GM23338 (cell line): Measurements from ENCODE around the gene GRXCR2. TPM values are rescaled to one million over a fixed set of nuclear protein-coding genes. Genes with fewer than 3 reads are reported as not detected.

ENCODE experiments used
- ATAC-seq: fragments of 200-7000 bp; cut with Tn5 transposase; 3 replicates; pipeline ENCODE4 v1.9.1; 2020
- DNase-seq: peaks from one replicate; pipeline ENCODE4 v3.0.0-alpha.2; 2015; ENCODE audit warnings: low spot score
- H2AFZ ChIP-seq: fragments of 200-600 bp; sonication (generic); 2 replicates; pipeline ENCODE4 v1.8.0; 2016; ENCODE audit warnings: antibody characterized with exemption, mild to moderate bottlenecking, moderate library complexity
- H3F3A ChIP-seq: fragments of 200-600 bp; sonication (generic); replicated peaks from 2 replicates; pipeline ENCODE4 v1.8.0; 2017; ENCODE audit warnings: antibody characterized with exemption, mixed run types, low read depth
- H3K27ac ChIP-seq: fragments of 200-600 bp; sonication (generic); 2 replicates; pipeline ENCODE4 v1.6.1; 2016; ENCODE audit warnings: low read depth
- H3K27me3 ChIP-seq: fragments of 200-600 bp; sonication (generic); 2 replicates; pipeline ENCODE4 v1.8.0; 2016; ENCODE audit warnings: mild to moderate bottlenecking, mixed run types, moderate library complexity; ENCODE audit not compliant: insufficient read depth
- H3K36me3 ChIP-seq: fragments of 200-600 bp; sonication (generic); 2 replicates; pipeline ENCODE4 v1.8.0; 2016; ENCODE audit warnings: mild to moderate bottlenecking; ENCODE audit not compliant: insufficient read depth
- H3K4me1 ChIP-seq: fragments of 200-600 bp; sonication (generic); 2 replicates; pipeline ENCODE4 v1.8.0; 2016; ENCODE audit warnings: mild to moderate bottlenecking, moderate library complexity; ENCODE audit not compliant: insufficient read depth
- H3K4me2 ChIP-seq: fragments of 200-600 bp; sonication (generic); 2 replicates; pipeline ENCODE4 v1.7.1; 2017; ENCODE audit warnings: mixed run types
- H3K4me3 ChIP-seq: fragments of 200-600 bp; sonication (generic); 2 replicates; pipeline ENCODE4 v1.6.1; 2016; ENCODE audit warnings: mixed run types
- H3K79me2 ChIP-seq: fragments of 200-600 bp; sonication (generic); replicated peaks from 2 replicates; pipeline ENCODE4 v1.8.0; 2017; ENCODE audit warnings: mild to moderate bottlenecking; ENCODE audit not compliant: insufficient read depth
- H3K9me2 ChIP-seq: fragments of 200-600 bp; sonication (generic); 2 replicates; pipeline ENCODE4 v1.8.0; 2017; ENCODE audit not compliant: insufficient read depth
- H4K20me1 ChIP-seq: fragments of 200-600 bp; sonication (generic); replicated peaks from 2 replicates; pipeline ENCODE4 v1.8.0; 2017; ENCODE audit warnings: mild to moderate bottlenecking; ENCODE audit not compliant: insufficient read depth
- H3K27ac Mint-ChIP-seq: 2 replicates; pipeline ENCODE4 v1.8.0; 2020; ENCODE audit warnings: inconsistent platforms, mild to moderate bottlenecking, moderate library complexity, mixed read lengths
- H3K27me3 Mint-ChIP-seq: 3 replicates; pipeline ENCODE4 v1.8.0; 2022; ENCODE audit warnings: low read depth, mild to moderate bottlenecking, moderate library complexity, mixed read lengths, inconsistent platforms; ENCODE audit not compliant: insufficient read depth, poor library complexity
- H3K36me3 Mint-ChIP-seq: 3 replicates; pipeline ENCODE4 v1.8.0; 2021; ENCODE audit warnings: low read depth, mild to moderate bottlenecking, inconsistent platforms, moderate library complexity, mixed read lengths
- H3K4me1 Mint-ChIP-seq: 3 replicates; pipeline ENCODE4 v1.8.0; 2020; ENCODE audit warnings: mild to moderate bottlenecking, inconsistent platforms, mixed read lengths
- H3K4me3 Mint-ChIP-seq: 3 replicates; pipeline ENCODE4 v1.8.0; 2021; ENCODE audit warnings: moderate library complexity, mild to moderate bottlenecking, inconsistent platforms, mixed read lengths
- H3K9me3 Mint-ChIP-seq: 3 replicates; pipeline ENCODE4 v1.8.0; 2020; ENCODE audit warnings: moderate library complexity, mild to moderate bottlenecking, inconsistent platforms, mixed read lengths
- CREB1 ChIP-seq: fragments of 250-450 bp; sonication (Bioruptor Pico); IDR thresholded peaks from 2 replicates; pipeline ENCODE4 v1.5.0; 2020; ENCODE audit warnings: low read depth, mild to moderate bottlenecking, moderate library complexity
- EZH2 ChIP-seq: fragments of 200-600 bp; sonication (generic); IDR thresholded peaks from one replicate; pipeline ENCODE4 v1.8.0; 2017; ENCODE audit warnings: antibody characterized with exemption, mild to moderate bottlenecking, low read depth; ENCODE audit not compliant: unreplicated experiment
- EZH2phosphoT487 ChIP-seq: fragments of 200-600 bp; sonication (generic); IDR thresholded peaks from one replicate; pipeline ENCODE4 v1.8.1; 2018; ENCODE audit warnings: antibody characterized with exemption; ENCODE audit not compliant: unreplicated experiment
- JUNB ChIP-seq: IDR thresholded peaks from one replicate; pipeline ENCODE4 v1.6.1; 2016; ENCODE audit warnings: antibody characterized with exemption; ENCODE audit not compliant: unreplicated experiment
- NANOG ChIP-seq: IDR thresholded peaks from 2 replicates; pipeline ENCODE4 v1.6.1; 2016; ENCODE audit warnings: antibody characterized with exemption, borderline replicate concordance
- POLR2AphosphoS5 ChIP-seq: IDR thresholded peaks from 2 replicates; pipeline ENCODE4 v1.6.1; 2016; ENCODE audit warnings: antibody characterized with exemption, low read depth
- STAT1 ChIP-seq: IDR thresholded peaks from one replicate; pipeline ENCODE4 v1.6.1; 2016; ENCODE audit warnings: antibody characterized with exemption; ENCODE audit not compliant: unreplicated experiment
- ZNF114 ChIP-seq: fragments of 250-450 bp; sonication (Bioruptor Pico); IDR thresholded peaks from 2 replicates; pipeline ENCODE4 v1.5.0; 2020; ENCODE audit warnings: mild to moderate bottlenecking, moderate library complexity
- ZNF331 ChIP-seq: fragments of 250-450 bp; sonication (Bioruptor Pico); IDR thresholded peaks from 2 replicates; pipeline ENCODE4 v1.5.0; 2020; ENCODE audit warnings: low read depth, mild to moderate bottlenecking, moderate library complexity
- polyA plus RNA-seq: library from polyadenylated mRNA; unstranded; fragments of >200 nt; fragmentation: Nextera tagmentation; extraction: Ambion mirVana; gene quantifications from 2 replicates; pipeline ENCODE4 v1.2.1, GENCODE V29; 2016
- total RNA-seq: library from RNA; depleted of rRNA; stranded (reverse); fragments of >200 nt; shearing (Covaris generic); gene quantifications from 2 replicates; pipeline ENCODE4 v1.2.3, GENCODE V29; 2014
- TF ChIP-seq, protein P1 (sequence below), 2 experiments: fragments of 200-600 bp in 1 of 2; sonication (generic) in 1 of 2; conservative IDR thresholded peaks; 2 replicates each; pipeline versions ENCODE4 v1.5.1 to v1.6.1; 2016 to 2017; ENCODE audit warnings: antibody characterized with exemption in 2 of 2, low read depth in 2 of 2, mild to moderate bottlenecking in 2 of 2, moderate library complexity in 1 of 2
- TF ChIP-seq, protein P2 (sequence below): fragments of 250-450 bp; sonication (Bioruptor Pico); IDR thresholded peaks from 2 replicates; pipeline ENCODE4 v1.5.0; 2020; ENCODE audit warnings: mild to moderate bottlenecking, moderate library complexity
- TF ChIP-seq, protein P3 (sequence below): IDR thresholded peaks from 2 replicates; pipeline ENCODE4 v1.6.1; 2016; ENCODE audit warnings: antibody characterized with exemption

The GRXCR2 gene
- total and polyA plus RNA-seq, 2 experiments from 2014 or later, result not detected

DNA sequence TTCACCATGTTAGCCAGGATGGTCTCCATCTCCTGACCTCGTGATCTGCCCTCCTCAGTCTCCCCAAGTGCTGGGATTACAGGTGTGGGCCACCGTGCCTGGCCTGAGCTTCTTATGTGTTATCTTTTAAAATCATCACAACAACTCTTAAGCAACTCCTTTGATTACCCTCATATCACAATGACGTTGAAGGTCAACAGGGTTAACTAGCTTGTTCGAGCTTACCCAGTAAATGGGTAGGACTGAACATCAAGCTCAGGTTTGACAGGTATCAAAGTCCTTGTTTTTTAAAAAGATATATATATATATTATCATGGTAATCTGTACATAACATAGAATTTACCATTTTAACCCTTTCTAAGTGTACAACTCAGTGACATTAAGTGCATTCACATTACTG, 3.1 kb downstream of the GRXCR2 start:
- no peaks in the 10 kb centered on the region for H3K9me2 ChIP-seq

More for the DNA sequence above, 3.1 kb downstream of the GRXCR2 start:
- Mint-ChIP-seq H3K27me3 (peaks cover 2% of the 10 kb centered on the region), H3K4me1 (no peaks in the 10 kb centered on the region), H3K4me3 (no peak overlapping the region), H3K36me3 (no peaks in the 10 kb centered on the region), H3K9me3 (no peaks in the 10 kb centered on the region), H3K27ac (no peak overlapping the region)
- ATAC-seq (no peak), DNase-seq (no peak)
- Histone ChIP-seq H4K20me1 (no peaks in the 10 kb centered on the region), H3K79me2 (no peaks in the 10 kb centered on the region), H3K27me3 (no peaks in the 10 kb centered on the region), H3K4me1 (no peaks in the 10 kb centered on the region), H2AFZ (no peak overlapping the region), H3K27ac (no peak overlapping the region), H3K4me3 (no peak overlapping the region), H3K36me3 (no peaks in the 10 kb centered on the region), H3F3A (no peaks in the 10 kb centered on the region), H3K4me2 (no peak overlapping the region)
- TF ChIP-seq, protein P1, sequence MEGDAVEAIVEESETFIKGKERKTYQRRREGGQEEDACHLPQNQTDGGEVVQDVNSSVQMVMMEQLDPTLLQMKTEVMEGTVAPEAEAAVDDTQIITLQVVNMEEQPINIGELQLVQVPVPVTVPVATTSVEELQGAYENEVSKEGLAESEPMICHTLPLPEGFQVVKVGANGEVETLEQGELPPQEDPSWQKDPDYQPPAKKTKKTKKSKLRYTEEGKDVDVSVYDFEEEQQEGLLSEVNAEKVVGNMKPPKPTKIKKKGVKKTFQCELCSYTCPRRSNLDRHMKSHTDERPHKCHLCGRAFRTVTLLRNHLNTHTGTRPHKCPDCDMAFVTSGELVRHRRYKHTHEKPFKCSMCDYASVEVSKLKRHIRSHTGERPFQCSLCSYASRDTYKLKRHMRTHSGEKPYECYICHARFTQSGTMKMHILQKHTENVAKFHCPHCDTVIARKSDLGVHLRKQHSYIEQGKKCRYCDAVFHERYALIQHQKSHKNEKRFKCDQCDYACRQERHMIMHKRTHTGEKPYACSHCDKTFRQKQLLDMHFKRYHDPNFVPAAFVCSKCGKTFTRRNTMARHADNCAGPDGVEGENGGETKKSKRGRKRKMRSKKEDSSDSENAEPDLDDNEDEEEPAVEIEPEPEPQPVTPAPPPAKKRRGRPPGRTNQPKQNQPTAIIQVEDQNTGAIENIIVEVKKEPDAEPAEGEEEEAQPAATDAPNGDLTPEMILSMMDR (conservative IDR thresholded peaks at IDR 0.05; ENCODE audit: low read depth in 2 of 2), result no peak
- TF ChIP-seq, protein P2, sequence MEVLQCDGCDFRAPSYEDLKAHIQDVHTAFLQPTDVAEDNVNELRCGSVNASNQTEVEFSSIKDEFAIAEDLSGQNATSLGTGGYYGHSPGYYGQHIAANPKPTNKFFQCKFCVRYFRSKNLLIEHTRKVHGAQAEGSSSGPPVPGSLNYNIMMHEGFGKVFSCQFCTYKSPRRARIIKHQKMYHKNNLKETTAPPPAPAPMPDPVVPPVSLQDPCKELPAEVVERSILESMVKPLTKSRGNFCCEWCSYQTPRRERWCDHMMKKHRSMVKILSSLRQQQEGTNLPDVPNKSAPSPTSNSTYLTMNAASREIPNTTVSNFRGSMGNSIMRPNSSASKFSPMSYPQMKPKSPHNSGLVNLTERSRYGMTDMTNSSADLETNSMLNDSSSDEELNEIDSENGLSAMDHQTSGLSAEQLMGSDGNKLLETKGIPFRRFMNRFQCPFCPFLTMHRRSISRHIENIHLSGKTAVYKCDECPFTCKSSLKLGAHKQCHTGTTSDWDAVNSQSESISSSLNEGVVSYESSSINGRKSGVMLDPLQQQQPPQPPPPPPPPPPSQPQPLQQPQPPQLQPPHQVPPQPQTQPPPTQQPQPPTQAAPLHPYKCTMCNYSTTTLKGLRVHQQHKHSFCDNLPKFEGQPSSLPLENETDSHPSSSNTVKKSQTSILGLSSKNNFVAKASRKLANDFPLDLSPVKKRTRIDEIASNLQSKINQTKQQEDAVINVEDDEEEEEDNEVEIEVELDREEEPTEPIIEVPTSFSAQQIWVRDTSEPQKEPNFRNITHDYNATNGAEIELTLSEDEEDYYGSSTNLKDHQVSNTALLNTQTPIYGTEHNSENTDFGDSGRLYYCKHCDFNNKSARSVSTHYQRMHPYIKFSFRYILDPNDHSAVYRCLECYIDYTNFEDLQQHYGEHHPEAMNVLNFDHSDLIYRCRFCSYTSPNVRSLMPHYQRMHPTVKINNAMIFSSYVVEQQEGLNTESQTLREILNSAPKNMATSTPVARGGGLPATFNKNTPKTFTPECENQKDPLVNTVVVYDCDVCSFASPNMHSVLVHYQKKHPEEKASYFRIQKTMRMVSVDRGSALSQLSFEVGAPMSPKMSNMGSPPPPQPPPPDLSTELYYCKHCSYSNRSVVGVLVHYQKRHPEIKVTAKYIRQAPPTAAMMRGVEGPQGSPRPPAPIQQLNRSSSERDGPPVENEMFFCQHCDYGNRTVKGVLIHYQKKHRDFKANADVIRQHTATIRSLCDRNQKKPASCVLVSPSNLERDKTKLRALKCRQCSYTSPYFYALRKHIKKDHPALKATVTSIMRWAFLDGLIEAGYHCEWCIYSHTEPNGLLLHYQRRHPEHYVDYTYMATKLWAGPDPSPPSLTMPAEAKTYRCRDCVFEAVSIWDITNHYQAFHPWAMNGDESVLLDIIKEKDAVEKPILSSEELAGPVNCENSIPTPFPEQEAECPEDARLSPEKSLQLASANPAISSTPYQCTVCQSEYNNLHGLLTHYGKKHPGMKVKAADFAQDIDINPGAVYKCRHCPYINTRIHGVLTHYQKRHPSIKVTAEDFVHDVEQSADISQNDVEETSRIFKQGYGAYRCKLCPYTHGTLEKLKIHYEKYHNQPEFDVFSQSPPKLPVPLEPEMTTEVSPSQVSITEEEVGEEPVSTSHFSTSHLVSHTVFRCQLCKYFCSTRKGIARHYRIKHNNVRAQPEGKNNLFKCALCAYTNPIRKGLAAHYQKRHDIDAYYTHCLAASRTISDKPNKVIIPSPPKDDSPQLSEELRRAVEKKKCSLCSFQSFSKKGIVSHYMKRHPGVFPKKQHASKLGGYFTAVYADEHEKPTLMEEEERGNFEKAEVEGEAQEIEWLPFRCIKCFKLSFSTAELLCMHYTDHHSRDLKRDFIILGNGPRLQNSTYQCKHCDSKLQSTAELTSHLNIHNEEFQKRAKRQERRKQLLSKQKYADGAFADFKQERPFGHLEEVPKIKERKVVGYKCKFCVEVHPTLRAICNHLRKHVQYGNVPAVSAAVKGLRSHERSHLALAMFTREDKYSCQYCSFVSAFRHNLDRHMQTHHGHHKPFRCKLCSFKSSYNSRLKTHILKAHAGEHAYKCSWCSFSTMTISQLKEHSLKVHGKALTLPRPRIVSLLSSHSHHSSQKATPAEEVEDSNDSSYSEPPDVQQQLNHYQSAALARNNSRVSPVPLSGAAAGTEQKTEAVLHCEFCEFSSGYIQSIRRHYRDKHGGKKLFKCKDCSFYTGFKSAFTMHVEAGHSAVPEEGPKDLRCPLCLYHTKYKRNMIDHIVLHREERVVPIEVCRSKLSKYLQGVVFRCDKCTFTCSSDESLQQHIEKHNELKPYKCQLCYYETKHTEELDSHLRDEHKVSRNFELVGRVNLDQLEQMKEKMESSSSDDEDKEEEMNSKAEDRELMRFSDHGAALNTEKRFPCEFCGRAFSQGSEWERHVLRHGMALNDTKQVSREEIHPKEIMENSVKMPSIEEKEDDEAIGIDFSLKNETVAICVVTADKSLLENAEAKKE, result no peak
- TF ChIP-seq ZNF331 (no peak), ZNF114 (CRISPR knock-in tag) (no peak), NANOG (no peak), POLR2AphosphoS5 (no peak), CREB1 (CRISPR knock-in tag) (no peak), STAT1 (no peak), JUNB (no peak), EZH2 (no peak), EZH2phosphoT487 (no peak)
- TF ChIP-seq, protein P3, sequence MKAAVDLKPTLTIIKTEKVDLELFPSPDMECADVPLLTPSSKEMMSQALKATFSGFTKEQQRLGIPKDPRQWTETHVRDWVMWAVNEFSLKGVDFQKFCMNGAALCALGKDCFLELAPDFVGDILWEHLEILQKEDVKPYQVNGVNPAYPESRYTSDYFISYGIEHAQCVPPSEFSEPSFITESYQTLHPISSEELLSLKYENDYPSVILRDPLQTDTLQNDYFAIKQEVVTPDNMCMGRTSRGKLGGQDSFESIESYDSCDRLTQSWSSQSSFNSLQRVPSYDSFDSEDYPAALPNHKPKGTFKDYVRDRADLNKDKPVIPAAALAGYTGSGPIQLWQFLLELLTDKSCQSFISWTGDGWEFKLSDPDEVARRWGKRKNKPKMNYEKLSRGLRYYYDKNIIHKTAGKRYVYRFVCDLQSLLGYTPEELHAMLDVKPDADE, result no peak
